NCI-H128 (cell line): ENCODE data around the gene ARHGAP18.

ENCODE experiments used
- DNase-seq: peaks from one replicate; lab custom pipeline; 2025; ENCODE audit not compliant: unreplicated experiment; lab: John Stamatoyannopoulos, UW

Gene ARHGAP18

GRCh38 chr6:129645830-129646579 is 64.0 kb downstream of the ARHGAP18 start:
- no peak for DNase-seq

- no peak for DNase-seq
These were observed 64.7 kb downstream of the ARHGAP18 start for GRCh38 chr6:129645106-129645829.

- DNase-seq = no peak
These were observed 65.4 kb downstream of the ARHGAP18 start for GRCh38 chr6:129644567-129645015.

- DNase-seq = no peak
These were observed 66.0 kb downstream of the ARHGAP18 start for GRCh38 chr6:129643968-129644367.

GRCh38 chr6:129643176-129643575 is 66.8 kb downstream of the ARHGAP18 start:
- no peak for DNase-seq

- DNase-seq = no peak
These were observed 67.7 kb downstream of the ARHGAP18 start for GRCh38 chr6:129642322-129642721.

GRCh38 chr6:129641344-129641743 is 68.6 kb downstream of the ARHGAP18 start:
- DNase-seq = no peak

- no peak for DNase-seq
These were observed 71.3 kb downstream of the ARHGAP18 start for GRCh38 chr6:129638686-129639085.

- no peak for DNase-seq
These were observed 71.8 kb downstream of the ARHGAP18 start for GRCh38 chr6:129638055-129638684.

- DNase-seq = no peak
These were observed 72.5 kb downstream of the ARHGAP18 start for GRCh38 chr6:129637340-129638054.

GRCh38 chr6:129635396-129636130 is 74.4 kb downstream of the ARHGAP18 start:
- DNase-seq = no peak

GRCh38 chr6:129634411-129635230 is 75.4 kb downstream of the ARHGAP18 start:
- DNase-seq = no peak

- no peak for DNase-seq
These were observed 76.4 kb downstream of the ARHGAP18 start for GRCh38 chr6:129633529-129633928.

- DNase-seq = no peak
These were observed 77.8 kb downstream of the ARHGAP18 start for GRCh38 chr6:129632172-129632613.

GRCh38 chr6:129631070-129631469 is 78.9 kb downstream of the ARHGAP18 start:
- no peak for DNase-seq

GRCh38 chr6:129630596-129630995 is 79.4 kb downstream of the ARHGAP18 start:
- DNase-seq = no peak

- DNase-seq = no peak
These were observed 81.7 kb downstream of the ARHGAP18 start for GRCh38 chr6:129628101-129628815.

- no peak for DNase-seq
These were observed 85.5 kb downstream of the ARHGAP18 start for GRCh38 chr6:129624488-129624887.
